Right lobe of liver (tissue), 4 donors: ENCODE data around the gene PLIN5.

ENCODE experiments used
- CTCF ChIP-seq, 4 donors: fragments of 200-600 bp in 3 of 4; fragments of 450-650 bp in 1 of 4; IDR thresholded peaks; one replicate each; pipeline versions ENCODE4 v1.5.1 to v1.8.0; 2016 to 2022; ENCODE audit warnings: antibody characterized with exemption in 4 of 4, mild to moderate bottlenecking in 2 of 4
- POLR2A ChIP-seq: fragments of 450-650 bp; IDR thresholded peaks from one replicate; pipeline ENCODE4 v1.6.1; 2017; ENCODE audit warnings: antibody characterized with exemption, mild to moderate bottlenecking
- donor health status: DM: no; HTN: no; CAD: no.
- donor health status: DM: no; HTN: no; CAD: no.
- donor health status: DM: no; HTN: yes; CAD: no.

DNA sequence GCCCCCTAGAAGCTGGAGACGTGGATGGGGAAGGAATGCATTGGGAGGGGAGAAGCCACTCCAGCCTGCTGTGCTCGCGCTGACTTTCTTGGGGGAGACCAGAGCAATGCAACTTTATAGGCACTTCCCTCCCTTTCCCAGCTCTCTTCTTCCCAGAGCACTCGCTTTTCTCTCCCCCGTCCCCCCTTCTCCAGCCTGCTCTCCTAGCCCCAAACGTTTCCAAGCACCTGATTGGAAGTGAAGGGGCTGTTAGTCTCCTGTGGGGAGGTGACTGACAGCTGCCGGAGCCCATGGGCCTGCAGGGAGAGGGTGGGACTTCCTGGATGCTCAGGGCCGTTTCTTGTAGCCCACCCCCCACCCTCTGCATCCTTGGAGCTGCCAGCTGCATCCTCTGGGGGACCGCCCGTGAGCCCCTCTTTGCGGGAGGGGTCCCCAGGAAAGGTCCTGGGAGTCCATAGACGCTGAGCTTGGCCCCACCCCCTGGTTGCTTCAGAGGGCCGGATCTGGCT lies 60.5 kb downstream of the PLIN5 start:
- no peak for TF ChIP-seq CTCF (IDR thresholded peaks at IDR 0.05)
- TF ChIP-seq POLR2A = no peak
